Measurements from ENCODE around the gene RRP9.
"Not testable (repeated sequence)": the region's sequence is repeated elsewhere in the genome, so short reads cannot be mapped to it uniquely, and the experiment has no call there.

RRP9 gene

DNA sequence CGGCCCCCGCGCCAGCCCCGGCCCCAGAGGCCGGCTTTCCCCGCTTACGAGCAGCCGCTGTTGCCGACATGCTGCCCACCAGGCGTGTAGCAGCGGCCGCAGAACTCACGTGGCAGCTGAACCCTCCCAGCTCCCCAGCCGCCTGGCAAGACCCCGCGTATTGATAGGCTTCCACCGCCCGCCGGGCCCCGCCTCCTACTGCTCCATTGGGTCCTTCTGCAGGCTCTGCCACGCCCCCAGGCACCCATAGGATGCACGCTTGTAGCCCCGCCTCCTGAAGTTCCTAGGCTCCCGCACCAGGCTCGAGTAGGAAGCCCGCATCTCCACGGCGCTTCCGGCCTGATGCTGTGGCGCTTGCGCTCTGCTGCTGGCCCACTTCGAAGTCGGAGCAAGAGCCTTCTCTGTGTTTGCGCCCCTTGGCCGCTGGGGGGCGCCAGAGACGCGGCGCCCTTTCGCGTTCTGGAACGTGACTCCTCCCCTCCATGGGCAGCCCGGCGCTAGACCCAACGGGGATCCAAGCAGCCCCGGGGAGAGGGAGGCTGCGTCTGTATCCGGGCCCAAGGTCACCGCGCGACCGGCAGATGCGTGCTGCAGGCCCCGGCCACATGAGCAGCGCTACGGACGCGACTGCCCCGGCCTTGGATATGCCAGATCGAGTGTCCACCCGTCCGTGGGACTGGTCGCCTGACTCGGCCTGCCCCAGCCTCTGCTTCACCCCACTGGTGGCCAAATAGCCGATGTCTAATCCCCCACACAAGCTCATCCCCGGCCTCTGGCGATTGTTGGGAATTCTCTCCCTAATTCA lies at the start of gene RRP9, which contains the start of gene PARP3:
RRP9 (minus strand) TSS at position 107 of the 805 bp plus-strand sequence; CDS start at position 70, 37 bp downstream.
PARP3 (plus strand) TSS at position 566 of the 805 bp plus-strand sequence. CDS start 993 bp downstream, outside the sequence.
- TF ChIP-seq JUND (IDR thresholded peaks at IDR 0.05; ENCODE audit: low read depth) = no peak
- in situ Hi-C loops (cut with HindIII; ENCODE audit: low pct_unique_long_range_greater_than_20kb, low sequenced_read_pairs) = no loop called here
- peak; percentile 98 to 99 for DNase-seq (ENCODE audit: low read depth in 1 of 2, low spot score in 1 of 2)

GRCh38 chr3:51990501-51990971 lies 48.8 kb upstream of the RRP9 start:
- DNase-seq (ENCODE audit: low read depth in 1 of 2, low spot score in 1 of 2); in situ Hi-C loops (cut with HindIII; ENCODE audit: low pct_unique_long_range_greater_than_20kb, low sequenced_read_pairs): not testable (repeated sequence)

- in situ Hi-C loops (cut with HindIII; ENCODE audit: low pct_unique_long_range_greater_than_20kb, low sequenced_read_pairs) = no loop called here
- DNase-seq (ENCODE audit: low read depth in 1 of 2, low spot score in 1 of 2) = no peak
- TF ChIP-seq JUND (IDR thresholded peaks at IDR 0.05; ENCODE audit: low read depth) = no peak
These were observed 46.8 kb upstream of the RRP9 start for GRCh38 chr3:51988286-51989146.

DNA sequence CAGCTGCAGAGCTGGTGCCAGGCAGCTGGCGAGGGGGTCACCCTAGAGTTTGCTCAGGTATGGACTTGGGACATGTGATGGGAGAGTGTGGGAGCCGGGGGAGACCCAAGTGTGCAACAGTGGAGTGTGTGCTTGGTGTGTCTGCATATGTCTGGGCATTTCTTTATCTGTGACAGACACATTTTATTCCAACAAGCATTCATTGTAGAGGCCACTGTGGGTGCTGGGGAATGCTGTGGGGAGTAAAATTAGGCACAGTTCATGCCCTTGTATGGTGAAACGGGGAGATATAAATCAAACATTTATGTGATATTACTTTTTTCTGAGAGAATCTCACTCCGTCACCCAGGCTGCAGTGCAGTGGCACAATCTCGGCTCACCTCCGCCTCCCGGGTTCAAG lies 45.9 kb upstream of the RRP9 start:
- TF ChIP-seq JUND (IDR thresholded peaks at IDR 0.05; ENCODE audit: low read depth) = no peak
- in situ Hi-C loops (cut with HindIII; ENCODE audit: low pct_unique_long_range_greater_than_20kb, low sequenced_read_pairs) = no loop called here
- DNase-seq (ENCODE audit: low read depth in 1 of 2, low spot score in 1 of 2) = no peak

DNA sequence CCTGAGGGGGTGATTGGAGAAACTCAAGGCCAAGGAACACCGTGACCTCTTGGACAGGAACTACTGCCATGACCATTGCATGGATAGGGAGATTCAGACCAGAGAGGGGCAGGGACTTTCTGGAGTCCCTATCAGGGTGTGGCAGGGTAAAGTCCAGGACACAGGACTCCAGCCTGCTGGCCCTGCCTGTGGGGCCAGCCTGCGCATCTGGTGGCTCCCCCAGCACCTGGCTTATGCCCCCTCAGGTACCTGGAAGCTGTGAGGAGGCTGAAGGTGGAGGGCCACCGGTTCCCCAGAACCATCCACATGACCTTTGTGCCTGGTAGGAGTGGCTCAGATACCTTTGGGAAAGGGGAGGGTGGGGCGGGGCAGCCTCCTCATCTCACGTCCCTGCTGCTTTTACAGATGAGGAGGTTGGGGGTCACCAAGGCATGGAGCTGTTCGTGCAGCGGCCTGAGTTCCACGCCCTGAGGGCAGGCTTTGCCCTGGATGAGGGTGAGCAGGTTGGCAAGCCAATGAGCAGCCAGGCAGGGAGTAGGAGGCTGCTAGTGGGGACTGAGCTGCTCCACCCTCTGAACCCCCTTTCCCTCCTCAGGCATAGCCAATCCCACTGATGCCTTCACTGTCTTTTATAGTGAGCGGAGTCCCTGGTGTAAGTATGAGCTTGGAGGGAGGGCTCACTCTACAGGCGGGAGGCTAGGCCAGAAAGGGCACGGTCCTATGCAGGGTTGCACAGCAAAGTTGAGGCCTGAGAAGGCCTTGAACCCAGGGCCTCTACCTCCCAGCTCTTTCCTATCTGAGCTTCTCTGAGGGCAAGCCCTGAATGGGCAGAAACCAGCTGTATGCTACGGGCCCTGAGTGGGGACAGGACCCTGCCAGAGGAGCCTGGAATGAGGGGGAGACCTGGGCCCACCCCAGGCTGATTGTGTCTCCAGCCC lies 44.6 kb upstream of the RRP9 start:
- in situ Hi-C loops (cut with HindIII; ENCODE audit: low pct_unique_long_range_greater_than_20kb, low sequenced_read_pairs) = no loop called here
- no peak for DNase-seq (ENCODE audit: low read depth in 1 of 2, low spot score in 1 of 2)
- TF ChIP-seq JUND (IDR thresholded peaks at IDR 0.05; ENCODE audit: low read depth) = no peak

DNA sequence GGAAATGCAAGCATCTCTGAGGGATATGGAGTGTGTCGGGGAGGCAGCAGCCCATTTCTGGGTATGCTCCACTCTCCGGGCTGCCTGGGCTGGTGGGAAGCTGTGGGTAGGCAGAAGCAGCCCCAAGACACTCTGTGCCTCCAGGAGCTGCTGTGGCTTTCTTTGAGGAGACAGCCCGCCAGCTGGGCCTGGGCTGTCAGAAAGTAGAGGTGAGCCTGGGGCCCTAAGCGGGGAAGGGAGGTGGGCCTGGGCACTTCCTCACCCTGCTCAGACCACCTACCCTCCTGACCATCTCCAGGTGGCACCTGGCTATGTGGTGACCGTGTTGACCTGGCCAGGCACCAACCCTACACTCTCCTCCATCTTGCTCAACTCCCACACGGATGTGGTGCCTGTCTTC lies 43.4 kb upstream of the RRP9 start:
- TF ChIP-seq JUND (IDR thresholded peaks at IDR 0.05; ENCODE audit: low read depth) = no peak
- no peak for DNase-seq (ENCODE audit: low read depth in 1 of 2, low spot score in 1 of 2)
- in situ Hi-C loops (cut with HindIII; ENCODE audit: low pct_unique_long_range_greater_than_20kb, low sequenced_read_pairs) = no loop called here

- TF ChIP-seq JUND (IDR thresholded peaks at IDR 0.05; ENCODE audit: low read depth) = no peak
- no peak for DNase-seq (ENCODE audit: low read depth in 1 of 2, low spot score in 1 of 2)
- in situ Hi-C loops (cut with HindIII; ENCODE audit: low pct_unique_long_range_greater_than_20kb, low sequenced_read_pairs) = no loop called here
These were observed 42.6 kb upstream of the RRP9 start for GRCh38 chr3:51984269-51984647.

DNA sequence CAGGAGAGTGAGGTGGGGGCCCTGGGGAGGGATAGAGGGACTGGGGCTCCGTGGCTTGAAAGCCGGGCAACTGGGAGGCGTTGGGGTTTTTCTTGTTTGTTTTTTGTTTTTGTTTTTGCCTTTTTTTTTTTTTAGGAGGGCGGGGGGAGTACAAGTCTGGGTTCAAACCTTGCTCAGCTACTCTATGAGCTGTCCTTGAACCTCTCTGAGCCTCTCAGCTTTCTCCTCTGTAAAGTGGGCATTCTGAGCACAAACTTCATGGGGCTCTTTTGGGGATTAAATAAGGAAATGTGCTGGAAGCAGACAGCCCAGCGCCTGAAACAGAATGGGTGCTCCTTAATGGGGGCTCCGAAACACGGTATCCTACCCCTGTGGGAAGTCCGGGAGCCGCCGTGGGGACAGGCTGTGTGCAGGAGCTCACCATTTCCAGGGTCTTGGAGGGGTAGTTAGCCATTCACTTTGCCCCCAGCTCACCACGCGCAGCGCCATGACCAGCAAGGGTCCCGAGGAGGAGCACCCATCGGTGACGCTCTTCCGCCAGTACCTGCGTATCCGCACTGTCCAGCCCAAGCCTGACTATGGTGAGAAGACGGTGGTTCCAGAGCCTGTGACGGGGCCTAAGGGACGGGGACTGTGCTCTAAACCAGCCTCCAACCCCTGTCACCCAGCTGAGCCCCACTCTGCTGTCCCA lies 42.0 kb upstream of the RRP9 start:
- in situ Hi-C loops (cut with HindIII; ENCODE audit: low pct_unique_long_range_greater_than_20kb, low sequenced_read_pairs) = no loop called here
- no peak for TF ChIP-seq JUND (IDR thresholded peaks at IDR 0.05; ENCODE audit: low read depth)
- no peak for DNase-seq (ENCODE audit: low read depth in 1 of 2, low spot score in 1 of 2)

DNA sequence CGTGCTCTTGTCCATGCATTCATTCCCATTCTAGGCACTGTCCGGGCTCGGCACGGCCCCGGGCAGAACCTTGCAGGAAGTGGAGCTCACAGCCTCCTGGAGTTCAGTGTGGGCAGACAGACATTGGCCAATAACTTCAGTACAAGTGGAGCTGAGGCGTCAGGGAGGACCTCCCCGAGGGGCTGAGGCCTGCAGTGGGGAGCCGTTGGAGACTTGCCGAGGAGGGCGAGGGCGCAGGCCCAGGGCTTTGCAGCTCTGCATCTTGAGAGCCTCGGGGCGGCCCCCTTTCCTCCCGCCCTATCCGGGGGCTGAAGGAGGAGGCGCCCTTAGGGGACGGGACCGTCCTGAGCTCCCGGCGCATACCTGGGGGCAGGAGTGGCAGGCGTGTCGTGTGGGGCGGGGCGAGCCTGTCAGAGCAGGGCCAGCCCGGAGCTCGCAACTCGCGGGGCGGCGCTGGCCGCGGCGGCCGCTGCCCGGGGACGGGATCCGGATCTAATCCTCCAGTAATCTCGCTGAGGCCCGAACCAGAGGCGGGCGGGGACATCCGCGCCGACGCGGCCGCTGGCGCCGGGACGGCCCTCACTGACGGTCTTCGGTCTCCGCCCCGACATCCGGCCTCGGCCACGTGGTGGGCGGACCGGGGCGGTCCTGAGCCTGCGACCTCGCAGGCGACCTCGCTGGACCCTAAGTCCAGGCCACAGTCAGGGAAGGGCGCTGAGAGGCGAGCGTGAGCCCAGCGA lies 41.3 kb upstream of the RRP9 start, which contains the start of gene ACY1:
ACY1 (plus strand) TSS at position 698 of the 740 bp plus-strand sequence. CDS start 530 bp downstream, outside the sequence.
- no peak for TF ChIP-seq JUND (IDR thresholded peaks at IDR 0.05; ENCODE audit: low read depth)
- DNase-seq (ENCODE audit: low read depth in 1 of 2, low spot score in 1 of 2) = peak; percentile 89 to 94
- in situ Hi-C loops (cut with HindIII; ENCODE audit: low pct_unique_long_range_greater_than_20kb, low sequenced_read_pairs) = no loop called here

DNA sequence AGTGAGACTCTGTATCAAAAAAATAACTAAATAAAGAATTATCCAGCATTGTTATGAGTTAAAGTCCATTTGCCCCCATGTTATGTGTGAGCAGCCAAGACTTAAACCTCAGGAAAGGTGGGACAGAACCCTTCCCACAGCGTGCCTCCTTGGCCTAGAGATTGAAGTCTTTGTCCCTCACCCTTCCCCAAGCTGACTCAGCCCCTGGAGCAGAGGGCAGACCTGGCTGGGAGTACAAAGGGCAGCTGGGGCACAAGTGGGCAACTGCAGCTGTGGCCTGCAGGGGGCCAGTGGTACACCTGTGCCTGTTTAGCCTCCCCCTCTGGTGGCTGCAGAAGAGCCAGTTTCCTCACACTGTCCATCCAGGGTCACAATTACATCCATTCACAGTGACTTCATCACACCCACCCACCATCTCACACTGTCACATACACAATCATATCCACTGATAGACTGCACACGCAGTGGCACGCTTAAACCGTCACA lies 40.7 kb upstream of the RRP9 start:
- DNase-seq (ENCODE audit: low read depth in 1 of 2, low spot score in 1 of 2) = peak; percentile 66 to 71
- in situ Hi-C loops (cut with HindIII; ENCODE audit: low pct_unique_long_range_greater_than_20kb, low sequenced_read_pairs) = no loop called here
- TF ChIP-seq JUND (IDR thresholded peaks at IDR 0.05; ENCODE audit: low read depth) = no peak

DNA sequence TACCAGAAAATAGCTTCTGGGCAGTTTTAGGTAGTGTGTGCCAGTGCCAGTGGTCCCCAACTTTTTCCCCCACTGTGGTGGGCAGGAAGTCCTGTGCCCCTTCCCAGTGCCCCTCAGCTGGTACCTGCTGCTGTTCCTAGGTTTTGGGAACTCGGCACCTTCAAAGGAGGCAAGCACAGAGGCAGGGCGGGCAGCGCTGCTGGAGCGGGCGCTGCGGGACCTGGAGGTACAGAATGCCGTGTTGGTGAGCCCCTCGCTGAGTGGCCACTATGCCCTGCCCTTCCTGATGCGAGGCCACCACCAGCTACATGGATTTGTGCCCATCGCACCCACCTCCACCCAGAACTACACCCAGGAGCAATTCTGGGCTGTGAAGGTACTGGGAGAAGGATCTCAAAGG lies 38.5 kb upstream of the RRP9 start:
- no peak for DNase-seq (ENCODE audit: low read depth in 1 of 2, low spot score in 1 of 2)
- in situ Hi-C loops (cut with HindIII; ENCODE audit: low pct_unique_long_range_greater_than_20kb, low sequenced_read_pairs) = no loop called here
- no peak for TF ChIP-seq JUND (IDR thresholded peaks at IDR 0.05; ENCODE audit: low read depth)

Measured in T47D (cell line).